ENCODE measurements around the gene NRXN3. TPM values are rescaled to one million over a fixed set of nuclear protein-coding genes. Genes with fewer than 3 reads are reported as not detected.
A peak's percentile ranks its signal among the peaks of the same experiment; 100 is the strongest.

Gene NRXN3
- polyA plus RNA-seq, 1 donor from 2014 or later, result not detected

DNA sequence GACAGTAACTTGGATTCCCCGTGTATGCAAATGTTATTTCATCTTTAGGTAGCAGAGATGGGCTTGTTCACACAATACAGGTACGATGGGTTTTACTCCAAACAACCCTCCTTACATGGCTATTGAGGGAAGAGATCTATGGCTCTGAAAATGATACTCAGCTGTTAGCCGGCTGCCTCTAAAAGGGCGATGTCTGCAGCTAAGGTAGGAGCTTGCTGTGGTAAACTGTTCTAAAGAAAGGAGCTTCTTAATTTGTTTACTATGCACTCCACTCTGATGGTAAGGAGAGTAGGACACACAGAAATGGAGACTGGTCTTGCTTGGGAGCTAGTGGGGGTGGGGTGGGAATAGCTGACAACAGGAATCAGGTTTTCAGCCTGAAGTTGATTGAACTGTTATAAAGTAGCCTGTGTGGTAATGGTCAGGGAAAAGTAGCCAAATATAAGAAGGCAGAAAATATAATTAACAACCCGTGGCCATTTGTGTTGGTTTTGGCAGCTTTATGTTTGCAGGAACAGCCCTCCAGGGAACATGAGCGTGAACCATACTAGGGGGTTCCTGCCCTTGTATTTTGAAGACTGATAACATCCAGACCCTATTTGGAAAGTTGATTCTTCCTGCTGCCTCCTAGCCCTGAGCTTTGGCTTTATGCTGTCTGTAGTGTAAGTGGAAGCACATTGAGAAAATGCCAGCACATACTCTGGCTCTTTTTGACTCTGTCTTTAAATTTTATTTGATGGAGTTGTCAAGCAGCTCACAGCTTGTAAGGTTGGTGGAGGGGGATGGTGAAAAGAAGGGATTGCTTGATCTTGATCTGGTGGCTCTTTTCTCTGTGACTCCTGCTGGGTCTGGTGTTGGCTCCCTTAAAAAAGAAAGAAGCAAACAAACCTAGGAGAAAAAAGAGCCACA lies 1111.3 kb downstream of the NRXN3 start:
- peaks cover 17% of the 10 kb centered on the region for H3K27me3 Mint-ChIP-seq
- peak overlapping the region in 1 of 3 donors; percentile 39 for H3K27ac Mint-ChIP-seq

DNA sequence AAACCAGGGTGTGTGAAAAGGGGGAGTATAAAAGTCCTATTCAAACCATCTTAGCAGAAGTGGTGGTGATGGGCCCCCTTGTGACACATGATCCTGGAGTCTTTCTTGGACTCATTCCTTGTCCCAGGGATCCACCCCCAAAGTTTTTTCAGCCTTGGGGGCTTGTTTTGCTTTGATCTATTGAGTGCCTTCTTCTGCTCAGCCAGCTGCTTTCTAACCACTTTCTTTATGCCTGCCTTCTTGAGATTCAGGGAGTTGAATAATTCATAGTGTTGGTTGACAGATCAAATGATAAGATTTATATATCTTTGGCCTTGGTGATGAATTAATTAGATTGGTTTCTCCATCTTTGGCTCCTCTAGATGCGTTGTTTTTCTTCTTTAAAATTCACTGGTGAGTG lies 1114.4 kb downstream of the NRXN3 start:
- H3K36me3 Mint-ChIP-seq, result no peaks in the 10 kb centered on the region
- H3K9me3 Mint-ChIP-seq, result peaks cover 0 to 8% (median 0%) of the 10 kb centered on the region in 3 donors
- H3K4me3 Mint-ChIP-seq, result no peak overlapping the region
- H3K27ac Mint-ChIP-seq, result no peak overlapping the region
- H3K4me1 Mint-ChIP-seq, result no peaks in the 10 kb centered on the region
- peaks cover 8% of the 10 kb centered on the region for H3K27me3 Mint-ChIP-seq

More for the DNA sequence above, 1111.3 kb downstream of the NRXN3 start:
- Mint-ChIP-seq H3K4me1 (no peaks in the 10 kb centered on the region), H3K36me3 (no peaks in the 10 kb centered on the region), H3K4me3 (no peak overlapping the region), H3K9me3 (peaks cover 0 to 8% (median 0%) of the 10 kb centered on the region in 3 donors)

DNA sequence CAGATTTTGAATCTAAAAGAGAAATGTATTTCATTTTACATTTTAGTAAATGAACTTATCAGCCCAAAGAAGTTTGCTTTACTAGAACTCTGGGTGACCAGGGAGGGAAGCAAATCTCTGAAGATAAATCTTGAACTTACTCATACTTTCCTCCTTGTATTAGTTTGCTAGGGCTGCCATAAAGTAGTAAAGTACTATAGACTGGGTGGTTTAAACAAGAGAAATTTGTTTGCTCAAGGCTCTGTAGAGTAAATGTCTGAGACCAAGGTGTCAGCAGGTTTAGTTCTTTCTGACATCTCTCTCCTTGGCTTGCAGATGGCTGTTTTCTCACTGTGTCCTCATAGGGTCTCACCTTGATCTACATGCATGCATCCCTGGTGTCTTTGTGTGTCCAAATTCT lies 1115.1 kb downstream of the NRXN3 start:
- Mint-ChIP-seq H3K4me3 (no peak overlapping the region), H3K27ac (no peak overlapping the region), H3K4me1 (no peaks in the 10 kb centered on the region), H3K36me3 (no peaks in the 10 kb centered on the region), H3K9me3 (peaks cover 0 to 3% (median 0%) of the 10 kb centered on the region in 3 donors), H3K27me3 (peaks cover 3% of the 10 kb centered on the region)

GRCh38 chr14:79287976-79288375 lies 1117.8 kb downstream of the NRXN3 start:
- H3K4me1 Mint-ChIP-seq, result no peaks in the 10 kb centered on the region
- H3K36me3 Mint-ChIP-seq, result no peaks in the 10 kb centered on the region
- H3K4me3 Mint-ChIP-seq, result no peak overlapping the region
- H3K27me3 Mint-ChIP-seq, result no peaks in the 10 kb centered on the region
- peaks cover 0 to 2% (median 0%) of the 10 kb centered on the region in 3 donors for H3K9me3 Mint-ChIP-seq
- no peak overlapping the region for H3K27ac Mint-ChIP-seq

GRCh38 chr14:79293482-79294177 lies 1123.5 kb downstream of the NRXN3 start:
- H3K4me3 Mint-ChIP-seq, result no peak overlapping the region

DNA sequence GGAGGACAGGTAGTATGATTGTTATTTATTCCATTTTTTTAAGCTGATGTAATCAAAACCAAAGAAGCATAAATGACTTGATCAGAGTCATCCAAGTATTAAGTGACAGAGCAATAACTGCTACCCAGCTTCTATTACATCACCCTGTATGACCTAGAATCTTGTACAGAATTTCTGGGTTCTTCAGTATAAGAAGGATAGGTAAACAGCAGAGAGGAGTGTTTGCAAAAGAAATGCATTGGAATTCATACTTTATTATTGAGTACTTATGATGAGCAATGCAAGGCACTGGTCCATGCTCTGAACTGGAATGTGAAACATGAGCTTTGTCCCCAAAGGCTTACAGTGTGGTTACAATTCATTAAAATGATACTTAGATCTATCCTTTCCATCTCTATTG lies 1124.3 kb downstream of the NRXN3 start:
- Mint-ChIP-seq H3K9me3 (peaks cover 0 to 19% (median 2%) of the 10 kb centered on the region in 3 donors), H3K4me3 (no peak overlapping the region), H3K36me3 (no peaks in the 10 kb centered on the region), H3K27me3 (no peaks in the 10 kb centered on the region), H3K4me1 (no peaks in the 10 kb centered on the region), H3K27ac (no peak overlapping the region)

More at GRCh38 chr14:79293482-79294177, 1123.5 kb downstream of the NRXN3 start:
- Mint-ChIP-seq H3K36me3 (no peaks in the 10 kb centered on the region), H3K27ac (no peak overlapping the region), H3K4me1 (no peaks in the 10 kb centered on the region), H3K27me3 (no peaks in the 10 kb centered on the region), H3K9me3 (peaks cover 0 to 19% (median 2%) of the 10 kb centered on the region in 3 donors)

- Mint-ChIP-seq H3K36me3 (no peaks in the 10 kb centered on the region), H3K4me1 (no peaks in the 10 kb centered on the region), H3K9me3 (peaks cover 0 to 19% (median 2%) of the 10 kb centered on the region in 3 donors), H3K4me3 (no peak overlapping the region), H3K27ac (no peak overlapping the region), H3K27me3 (no peaks in the 10 kb centered on the region)
These were observed 1125.2 kb downstream of the NRXN3 start for GRCh38 chr14:79295385-79295784.

- Mint-ChIP-seq H3K4me1 (no peaks in the 10 kb centered on the region), H3K9me3 (peaks cover 1 to 22% (median 4%) of the 10 kb centered on the region in 3 donors), H3K27ac (no peak overlapping the region), H3K4me3 (no peak overlapping the region), H3K36me3 (no peaks in the 10 kb centered on the region), H3K27me3 (no peaks in the 10 kb centered on the region)
These were observed 1128.2 kb downstream of the NRXN3 start for GRCh38 chr14:79298373-79298772.

GRCh38 chr14:79299162-79299561 lies 1129.0 kb downstream of the NRXN3 start:
- Mint-ChIP-seq H3K27me3 (no peaks in the 10 kb centered on the region), H3K9me3 (peaks cover 1 to 15% (median 4%) of the 10 kb centered on the region in 3 donors), H3K4me3 (no peak overlapping the region), H3K4me1 (no peaks in the 10 kb centered on the region), H3K36me3 (no peaks in the 10 kb centered on the region), H3K27ac (no peak overlapping the region)

DNA sequence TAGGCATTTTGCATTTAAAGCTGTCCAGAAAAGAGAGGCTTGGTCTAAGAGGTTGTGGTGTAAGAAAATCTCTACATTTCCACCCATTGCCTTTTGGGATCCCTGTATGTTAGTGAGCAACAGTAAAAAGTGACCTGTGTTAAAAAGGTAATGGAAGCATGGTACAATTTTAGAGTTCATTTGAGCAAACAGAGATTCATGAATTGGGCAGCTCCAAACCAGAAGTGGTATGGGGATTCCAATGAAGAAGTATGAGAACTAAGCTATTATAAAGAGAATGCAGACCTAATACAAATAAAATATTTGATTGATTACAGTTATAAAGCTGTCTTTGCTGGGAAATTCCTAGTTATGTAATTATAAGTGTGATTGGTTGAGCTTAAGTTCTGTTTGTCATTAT lies 1134.1 kb downstream of the NRXN3 start:
- no peak overlapping the region for H3K27ac Mint-ChIP-seq
- peaks cover 2 to 11% (median 6%) of the 10 kb centered on the region in 3 donors for H3K9me3 Mint-ChIP-seq
- no peak overlapping the region for H3K4me3 Mint-ChIP-seq
- H3K4me1 Mint-ChIP-seq, result peaks cover 0 to 1% (median 0%) of the 10 kb centered on the region in 3 donors
- H3K36me3 Mint-ChIP-seq, result no peaks in the 10 kb centered on the region
- H3K27me3 Mint-ChIP-seq, result no peaks in the 10 kb centered on the region

DNA sequence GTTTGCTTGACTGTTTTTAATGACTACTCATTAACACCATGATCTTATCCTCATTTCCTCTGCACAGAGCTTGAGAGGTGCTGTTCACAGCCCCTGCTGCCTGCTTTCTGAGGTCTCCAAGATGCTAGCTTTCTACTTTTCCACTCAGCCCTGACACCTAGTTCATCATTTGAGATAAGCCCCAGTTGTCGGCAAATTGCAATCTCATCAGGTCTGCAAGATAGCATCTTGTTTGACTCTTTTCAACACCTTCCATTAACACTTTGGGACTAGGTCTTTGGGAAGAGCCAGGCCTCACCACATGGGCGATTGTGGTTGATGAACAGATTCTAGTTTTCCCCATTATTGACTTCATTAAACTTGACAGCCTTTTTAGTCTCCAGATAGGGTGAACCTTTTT lies 1136.4 kb downstream of the NRXN3 start:
- H3K27ac Mint-ChIP-seq, result no peak overlapping the region
- H3K9me3 Mint-ChIP-seq, result peaks cover 2 to 11% (median 6%) of the 10 kb centered on the region in 3 donors
- H3K36me3 Mint-ChIP-seq, result no peaks in the 10 kb centered on the region
- no peaks in the 10 kb centered on the region for H3K27me3 Mint-ChIP-seq
- peaks cover 0 to 1% (median 0%) of the 10 kb centered on the region in 3 donors for H3K4me1 Mint-ChIP-seq
- H3K4me3 Mint-ChIP-seq, result no peak overlapping the region

GRCh38 chr14:79318371-79318770 lies 1148.2 kb downstream of the NRXN3 start:
- no peak overlapping the region for H3K27ac Mint-ChIP-seq
- no peaks in the 10 kb centered on the region for H3K27me3 Mint-ChIP-seq
- H3K4me1 Mint-ChIP-seq, result no peaks in the 10 kb centered on the region
- no peak overlapping the region for H3K4me3 Mint-ChIP-seq
- H3K9me3 Mint-ChIP-seq, result peaks cover 0 to 8% (median 3%) of the 10 kb centered on the region in 3 donors
- no peaks in the 10 kb centered on the region for H3K36me3 Mint-ChIP-seq

DNA sequence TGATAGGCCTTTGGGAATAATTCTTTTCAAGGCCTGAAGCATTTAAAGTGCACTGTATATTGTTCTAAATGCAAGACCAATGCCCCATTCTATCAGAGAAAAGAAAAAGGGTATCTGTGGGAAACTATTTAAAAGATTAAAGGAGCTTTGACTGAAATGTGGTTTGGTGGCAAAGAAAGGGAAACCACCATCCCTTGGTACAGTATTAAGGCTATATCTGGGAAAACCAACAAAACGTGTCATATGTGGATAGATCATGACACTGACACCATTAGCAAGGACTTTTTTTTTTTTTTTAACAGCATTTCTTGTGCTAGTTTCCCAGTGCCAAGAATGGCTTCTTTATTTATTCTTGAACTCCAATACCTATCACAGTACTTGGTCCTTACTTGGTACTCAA lies 1150.4 kb downstream of the NRXN3 start:
- H3K27ac Mint-ChIP-seq, result no peak overlapping the region
- H3K36me3 Mint-ChIP-seq, result no peaks in the 10 kb centered on the region
- no peaks in the 10 kb centered on the region for H3K4me1 Mint-ChIP-seq
- H3K9me3 Mint-ChIP-seq, result peaks cover 0 to 8% (median 3%) of the 10 kb centered on the region in 3 donors
- no peak overlapping the region for H3K4me3 Mint-ChIP-seq
- no peaks in the 10 kb centered on the region for H3K27me3 Mint-ChIP-seq

- H3K4me1 Mint-ChIP-seq, result no peaks in the 10 kb centered on the region
- peaks cover 0 to 8% (median 3%) of the 10 kb centered on the region in 3 donors for H3K9me3 Mint-ChIP-seq
- no peaks in the 10 kb centered on the region for H3K27me3 Mint-ChIP-seq
- H3K36me3 Mint-ChIP-seq, result no peaks in the 10 kb centered on the region
- no peak overlapping the region for H3K4me3 Mint-ChIP-seq
- H3K27ac Mint-ChIP-seq, result no peak overlapping the region
These were observed 1150.9 kb downstream of the NRXN3 start for GRCh38 chr14:79321070-79321469.

DNA sequence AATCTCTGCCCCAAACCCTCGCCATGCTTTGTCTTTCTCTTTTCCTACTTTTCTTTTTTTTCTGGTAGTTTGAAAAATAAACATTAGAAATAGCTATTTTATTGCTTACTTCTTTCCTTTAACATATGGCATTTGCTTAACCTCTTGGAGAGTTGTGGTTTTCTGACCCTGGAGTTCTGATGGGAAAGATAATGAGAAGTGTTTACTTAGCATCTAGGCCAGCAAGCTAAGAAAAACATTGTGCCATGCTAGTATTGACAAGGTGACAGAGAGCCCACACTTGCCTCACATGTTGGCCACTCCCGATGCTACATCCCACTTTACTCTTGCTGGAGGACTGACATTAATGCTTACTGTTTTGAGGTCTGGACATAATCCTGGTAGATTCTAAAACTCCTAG lies 1154.9 kb downstream of the NRXN3 start:
- Mint-ChIP-seq H3K36me3 (no peaks in the 10 kb centered on the region), H3K27me3 (no peaks in the 10 kb centered on the region), H3K27ac (no peak overlapping the region), H3K4me3 (no peak overlapping the region), H3K9me3 (peaks cover 0 to 2% (median under 1%) of the 10 kb centered on the region in 3 donors), H3K4me1 (no peaks in the 10 kb centered on the region)
